ENCODE data around the gene RAP1GAP. TPM values are rescaled to one million over a fixed set of nuclear protein-coding genes. Genes with fewer than 3 reads are reported as not detected.

RAP1GAP gene
- total and polyA plus RNA-seq, 8 donors: 21.1 to 117 (median 59.2) TPM

DNA sequence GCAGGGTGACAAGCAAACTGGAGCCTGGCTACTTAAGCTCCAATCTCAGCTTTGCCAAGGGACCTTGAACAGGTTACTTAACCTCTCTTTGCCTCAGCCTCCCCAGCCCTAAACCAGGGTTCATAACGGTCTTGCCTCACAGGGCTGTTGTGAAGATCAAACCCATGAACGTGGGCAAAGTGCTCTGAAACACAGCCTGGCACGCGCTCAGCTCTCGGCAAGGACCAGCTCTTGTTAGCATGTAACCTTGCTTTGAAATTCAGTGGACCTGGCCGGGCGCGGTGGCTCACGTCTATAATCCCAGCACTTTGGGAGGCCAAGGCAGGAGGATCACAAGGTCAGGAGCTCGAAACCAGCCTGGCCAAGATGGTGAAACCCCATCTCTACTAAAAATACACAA lies 24.8 kb downstream of the RAP1GAP start:
- H3K27me3 ChIP-seq: peaks cover 0 to 44% (median 3%) of the 10 kb centered on the region in 3 donors
- 83 to 89% (median 89%) methylated on average over 10 of the region's 10 CpGs for WGBS, 5 donors
- no peaks in the 10 kb centered on the region for H3K9me3 ChIP-seq
- peaks cover 0 to 24% (median 7%) of the 10 kb centered on the region in 4 donors for H3K4me1 ChIP-seq
- H3K27ac ChIP-seq: no peak overlapping the region
- no peak overlapping the region for H3K4me3 ChIP-seq
- H3K36me3 ChIP-seq: no peaks in the 10 kb centered on the region
- TF ChIP-seq, protein P1, sequence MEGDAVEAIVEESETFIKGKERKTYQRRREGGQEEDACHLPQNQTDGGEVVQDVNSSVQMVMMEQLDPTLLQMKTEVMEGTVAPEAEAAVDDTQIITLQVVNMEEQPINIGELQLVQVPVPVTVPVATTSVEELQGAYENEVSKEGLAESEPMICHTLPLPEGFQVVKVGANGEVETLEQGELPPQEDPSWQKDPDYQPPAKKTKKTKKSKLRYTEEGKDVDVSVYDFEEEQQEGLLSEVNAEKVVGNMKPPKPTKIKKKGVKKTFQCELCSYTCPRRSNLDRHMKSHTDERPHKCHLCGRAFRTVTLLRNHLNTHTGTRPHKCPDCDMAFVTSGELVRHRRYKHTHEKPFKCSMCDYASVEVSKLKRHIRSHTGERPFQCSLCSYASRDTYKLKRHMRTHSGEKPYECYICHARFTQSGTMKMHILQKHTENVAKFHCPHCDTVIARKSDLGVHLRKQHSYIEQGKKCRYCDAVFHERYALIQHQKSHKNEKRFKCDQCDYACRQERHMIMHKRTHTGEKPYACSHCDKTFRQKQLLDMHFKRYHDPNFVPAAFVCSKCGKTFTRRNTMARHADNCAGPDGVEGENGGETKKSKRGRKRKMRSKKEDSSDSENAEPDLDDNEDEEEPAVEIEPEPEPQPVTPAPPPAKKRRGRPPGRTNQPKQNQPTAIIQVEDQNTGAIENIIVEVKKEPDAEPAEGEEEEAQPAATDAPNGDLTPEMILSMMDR (IDR thresholded peaks at IDR 0.05): no peak
- TF ChIP-seq POLR2A (IDR thresholded peaks at IDR 0.05): no peak
- no peak for TF ChIP-seq EP300 (IDR thresholded peaks at IDR 0.05)
- no peak for TF ChIP-seq POLR2AphosphoS5 (IDR thresholded peaks at IDR 0.05)
- intact Hi-C loops (cut with DNase I; ENCODE audit: low total_unique reads): no loop called here
- no peak for DNase-seq

DNA sequence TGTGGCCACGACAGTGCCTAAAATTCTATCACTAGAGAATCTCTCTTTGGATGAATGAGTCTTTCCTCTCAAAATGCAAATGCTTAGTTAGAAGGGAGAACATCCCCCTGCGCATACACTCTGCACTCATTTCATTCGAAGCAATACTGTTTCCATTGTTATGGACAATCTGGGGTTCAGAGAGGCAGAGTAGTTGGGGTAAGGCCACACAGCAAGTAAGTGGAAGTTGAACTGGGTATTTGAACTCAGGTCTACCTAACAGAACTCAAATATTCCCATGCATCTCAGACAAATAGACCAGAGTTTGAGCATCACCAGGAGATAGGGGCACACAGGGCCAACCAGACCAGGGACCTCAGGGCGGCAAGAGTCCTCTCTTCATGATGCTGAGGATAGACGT lies 25.5 kb downstream of the RAP1GAP start:
- Histone ChIP-seq H3K27me3 (peaks cover 0 to 38% (median 0%) of the 10 kb centered on the region in 3 donors), H3K4me1 (peaks cover 4 to 29% (median 12%) of the 10 kb centered on the region in 4 donors), H3K36me3 (no peaks in the 10 kb centered on the region), H3K9me3 (no peaks in the 10 kb centered on the region), H3K27ac (no peak overlapping the region), H3K4me3 (no peak overlapping the region)
- intact Hi-C loops (cut with DNase I; ENCODE audit: low total_unique reads): no loop called here
- no peak for DNase-seq
- TF ChIP-seq EP300 (IDR thresholded peaks at IDR 0.05): no peak
- TF ChIP-seq POLR2AphosphoS5 (IDR thresholded peaks at IDR 0.05): no peak
- TF ChIP-seq, protein P1 (IDR thresholded peaks at IDR 0.05): no peak
- TF ChIP-seq POLR2A (IDR thresholded peaks at IDR 0.05): no peak
- 84 to 92% (median 90%) methylated on average over 5 of the region's 5 CpGs for WGBS, 5 donors

DNA sequence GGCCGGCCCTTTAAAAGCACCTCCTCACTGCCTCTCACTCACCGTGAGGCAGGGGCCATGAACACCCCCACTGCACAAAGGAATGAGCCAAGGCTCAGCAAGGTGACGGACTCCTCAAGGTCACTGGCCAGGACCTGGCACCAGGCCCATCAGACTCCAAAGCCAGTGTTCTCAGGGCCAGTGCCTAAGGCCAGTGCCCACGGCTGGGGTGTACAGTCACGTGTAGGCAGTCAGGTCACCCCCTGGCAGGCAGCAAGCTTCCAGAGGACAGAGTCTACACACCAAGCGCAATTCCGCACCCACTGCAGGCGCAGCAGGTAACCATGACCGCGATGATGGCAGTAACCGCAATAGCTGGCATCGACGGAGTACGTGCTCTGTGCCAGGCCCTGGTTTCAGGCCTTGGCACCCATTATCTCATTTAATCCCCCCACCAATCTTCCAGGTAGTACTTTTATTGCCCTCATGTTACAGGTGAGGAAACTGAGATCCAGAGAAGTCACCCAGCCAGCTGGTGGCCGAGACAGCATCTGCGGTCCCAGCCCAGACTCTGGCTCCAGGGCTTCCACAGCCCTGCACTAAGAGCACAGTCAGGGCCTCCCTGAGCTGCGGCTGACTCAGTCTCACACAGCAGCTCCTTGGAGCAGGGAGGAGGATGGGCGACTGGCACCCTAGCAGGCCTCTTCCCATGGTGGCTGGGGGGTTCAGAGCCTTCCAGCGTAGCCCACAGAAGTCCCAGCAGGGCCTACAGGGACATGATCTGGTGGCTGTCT lies 27.0 kb downstream of the RAP1GAP start:
- intact Hi-C loops (cut with DNase I; ENCODE audit: low total_unique reads): no loop called here
- Histone ChIP-seq H3K4me1 (peaks cover 10 to 34% (median 16%) of the 10 kb centered on the region in 4 donors), H3K9me3 (no peaks in the 10 kb centered on the region), H3K27me3 (peaks cover 0 to 28% (median 0%) of the 10 kb centered on the region in 3 donors), H3K4me3 (no peak overlapping the region), H3K27ac (peak overlapping the region in 4 of 5 donors; percentile 38 to 83 (median 62)), H3K36me3 (no peaks in the 10 kb centered on the region)
- 57 to 81% (median 68%) methylated on average over 14 to 19 of the region's 19 CpGs for WGBS, 5 donors
- peak; percentile 71 to 89 for DNase-seq
- TF ChIP-seq EP300 (IDR thresholded peaks at IDR 0.05): no peak
- no peak for TF ChIP-seq POLR2A (IDR thresholded peaks at IDR 0.05)
- TF ChIP-seq, protein P1 (IDR thresholded peaks at IDR 0.05): no peak
- peak in 2 of 3 donors; percentile 63 to 70 for TF ChIP-seq POLR2AphosphoS5 (IDR thresholded peaks at IDR 0.05)

DNA sequence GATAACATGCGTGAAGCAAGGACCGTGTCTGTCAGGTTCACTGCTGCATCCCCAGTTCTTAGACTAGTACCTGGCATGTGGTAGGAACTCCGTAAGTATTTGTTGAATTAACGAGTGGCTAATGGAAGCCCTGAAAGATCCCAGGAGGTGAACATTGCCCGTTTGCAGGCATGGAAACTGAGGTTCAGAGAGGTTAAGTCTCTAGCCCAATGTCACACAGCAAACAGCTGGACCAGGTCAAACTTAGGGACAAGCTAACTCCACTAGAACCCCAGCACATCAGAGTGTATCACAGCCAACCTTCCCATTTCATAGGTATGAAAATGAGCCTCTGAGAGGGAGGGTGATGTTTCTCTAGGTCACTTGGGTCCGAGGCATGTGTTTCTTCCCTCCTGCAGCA lies 27.6 kb downstream of the RAP1GAP start:
- Histone ChIP-seq H3K4me3 (no peak overlapping the region), H3K36me3 (no peaks in the 10 kb centered on the region), H3K27me3 (peaks cover 0 to 28% (median 0%) of the 10 kb centered on the region in 3 donors), H3K4me1 (peaks cover 10 to 34% (median 16%) of the 10 kb centered on the region in 4 donors), H3K27ac (peak overlapping the region in 4 of 5 donors; percentile 7 to 83 (median 36)), H3K9me3 (no peaks in the 10 kb centered on the region)
- TF ChIP-seq POLR2A (IDR thresholded peaks at IDR 0.05) (no peak), POLR2AphosphoS5 (IDR thresholded peaks at IDR 0.05) (no peak), EP300 (IDR thresholded peaks at IDR 0.05) (no peak)
- TF ChIP-seq, protein P1 (IDR thresholded peaks at IDR 0.05): no peak
- intact Hi-C loops (cut with DNase I; ENCODE audit: low total_unique reads): no loop called here
- DNase-seq: no peak
- 78 to 86% (median 82%) methylated on average over 5 to 6 of the region's 6 CpGs for WGBS, 5 donors

Data from stomach (tissue), 9 donors.